Central memory CD8-positive, alpha-beta T cell (primary cell): ENCODE measurements around the gene ARID3A.
A peak's percentile ranks its signal among the peaks of the same experiment; 100 is the strongest.

ENCODE experiments used
- ATAC-seq: fragments of 150-1000 bp; cut with Tn5 transposase; replicated peaks from 2 replicates; pipeline ENCODE4 v1.10.0; 2022; ENCODE audit warnings: mild to moderate bottlenecking, moderate FRiP score, moderate number of reproducible peaks; ENCODE audit not compliant: poor library complexity, severe bottlenecking; ENCODE audit errors: extremely low read depth
- DNase-seq, 2 donors: peaks; one replicate each; pipeline ENCODE4 v3.0.0; 2021; ENCODE audit warnings: low spot score in 2 of 2
- H3K27ac Mint-ChIP-seq: one replicate; pipeline ENCODE4 v1.8.0; 2022; ENCODE audit warnings: low read depth, mild to moderate bottlenecking, moderate library complexity, mixed read lengths
- H3K27me3 Mint-ChIP-seq: one replicate; pipeline ENCODE4 v1.8.0; 2022; ENCODE audit warnings: mixed read lengths
- H3K36me3 Mint-ChIP-seq: one replicate; pipeline ENCODE4 v1.8.0; 2022; ENCODE audit warnings: mild to moderate bottlenecking, moderate library complexity, mixed read lengths; ENCODE audit not compliant: insufficient read depth
- H3K4me1 Mint-ChIP-seq: one replicate; pipeline ENCODE4 v1.8.0; 2022; ENCODE audit warnings: mixed read lengths
- H3K4me3 Mint-ChIP-seq: one replicate; pipeline ENCODE4 v1.8.0; 2022; ENCODE audit warnings: mild to moderate bottlenecking, moderate library complexity, mixed read lengths
- H3K9me3 Mint-ChIP-seq: one replicate; pipeline ENCODE4 v1.8.0; 2022; ENCODE audit warnings: mixed read lengths

Gene ARID3A

DNA sequence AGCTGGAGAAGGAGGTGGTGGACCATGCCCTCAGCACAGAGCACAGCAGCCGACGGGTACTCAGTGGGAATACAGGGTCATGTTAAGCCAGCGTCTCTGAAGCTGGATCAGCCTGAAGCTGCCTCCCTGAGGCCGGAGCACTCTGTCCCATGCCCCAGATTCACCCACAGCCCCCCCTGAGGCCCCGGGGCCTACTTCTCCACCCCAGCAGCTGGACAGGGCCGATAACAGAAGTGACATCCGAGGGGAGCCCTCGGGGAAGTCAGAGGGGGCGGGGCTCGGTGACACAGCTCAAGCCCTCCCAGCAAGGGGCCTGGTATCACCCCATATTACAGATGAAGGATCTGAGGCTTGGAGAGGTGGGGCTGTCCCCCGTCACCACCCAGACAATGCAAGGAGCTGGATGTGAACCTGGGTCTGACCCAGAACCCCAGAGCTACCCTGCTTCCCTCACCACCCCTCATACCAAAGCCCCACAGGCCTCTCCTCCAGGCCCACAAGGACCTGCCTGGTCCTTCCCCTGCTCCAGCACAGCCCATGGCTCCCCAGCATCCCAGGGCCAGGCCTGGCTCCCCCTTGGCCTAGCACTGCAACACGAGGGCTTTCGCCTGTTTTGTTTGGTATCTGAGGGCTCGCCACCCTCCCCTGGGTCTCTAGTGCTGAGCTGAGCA lies 18.5 kb upstream of the ARID3A start:
- Mint-ChIP-seq H3K27me3 (no peaks in the 10 kb centered on the region), H3K27ac (peak overlapping the region; percentile 100), H3K36me3 (peaks cover 27% of the 10 kb centered on the region), H3K4me1 (peaks cover 24% of the 10 kb centered on the region), H3K4me3 (peak overlapping the region; percentile 9), H3K9me3 (no peaks in the 10 kb centered on the region)
- DNase-seq, result no peak
- ATAC-seq, result no peak

- peaks cover 32% of the 10 kb centered on the region for H3K36me3 Mint-ChIP-seq
- peak overlapping the region; percentile 85 for H3K4me3 Mint-ChIP-seq
- H3K27me3 Mint-ChIP-seq, result no peaks in the 10 kb centered on the region
- H3K9me3 Mint-ChIP-seq, result no peaks in the 10 kb centered on the region
- peaks cover 17% of the 10 kb centered on the region for H3K4me1 Mint-ChIP-seq
- ATAC-seq, result no peak
- peak overlapping the region; percentile 100 for H3K27ac Mint-ChIP-seq
- no peak for DNase-seq
These were observed 14.4 kb upstream of the ARID3A start for GRCh38 chr19:911197-912033.

DNA sequence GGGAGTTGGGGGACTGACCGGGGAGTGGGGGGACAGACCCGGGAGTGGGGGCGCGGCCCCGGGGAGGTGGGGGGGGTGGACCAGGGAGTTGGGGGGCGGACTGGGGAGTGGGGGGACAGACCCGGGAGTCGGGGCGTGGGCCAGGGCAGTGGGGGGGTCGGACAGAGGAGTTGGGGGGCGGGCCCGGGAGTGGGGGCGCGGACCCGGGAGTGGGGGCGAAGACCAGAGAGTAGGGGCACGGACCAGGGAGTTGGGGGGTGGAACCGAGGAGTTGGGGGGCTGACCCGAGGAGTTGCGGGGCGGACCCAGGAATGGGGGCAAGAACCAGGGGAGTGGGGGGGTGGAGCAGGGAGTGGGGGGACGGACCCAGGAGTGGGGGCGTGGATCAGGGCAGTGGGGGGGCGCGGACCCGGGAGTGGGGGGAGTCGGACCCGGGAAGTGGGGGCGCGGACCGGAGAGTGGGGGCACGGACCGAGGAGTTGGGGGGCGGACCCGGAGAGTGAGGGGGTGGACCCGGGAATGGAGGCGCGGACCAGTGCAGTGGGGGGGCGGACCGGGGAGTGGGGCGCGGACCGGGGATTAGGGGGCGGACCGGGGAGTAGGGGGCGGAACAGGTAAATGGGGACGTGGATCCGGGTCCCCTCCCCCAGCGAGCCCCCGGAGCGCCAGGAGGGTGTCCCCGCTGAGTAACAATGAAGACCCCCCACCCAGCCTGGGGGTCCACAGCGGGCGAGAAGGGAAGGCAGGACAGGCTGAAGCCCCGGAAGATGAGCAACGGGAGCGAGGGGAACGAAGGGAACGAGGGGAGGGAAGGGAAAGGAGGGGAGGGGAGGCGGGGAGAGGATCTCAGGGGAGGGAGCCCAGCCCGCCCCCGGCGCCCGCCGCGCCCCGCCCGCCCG lies 13.4 kb upstream of the ARID3A start:
- Mint-ChIP-seq H3K4me3 (peak overlapping the region; percentile 79), H3K4me1 (peaks cover 17% of the 10 kb centered on the region), H3K9me3 (no peaks in the 10 kb centered on the region), H3K36me3 (peaks cover 33% of the 10 kb centered on the region), H3K27ac (peak overlapping the region; percentile 49), H3K27me3 (no peaks in the 10 kb centered on the region)
- ATAC-seq (no peak), DNase-seq (no peak)

DNA sequence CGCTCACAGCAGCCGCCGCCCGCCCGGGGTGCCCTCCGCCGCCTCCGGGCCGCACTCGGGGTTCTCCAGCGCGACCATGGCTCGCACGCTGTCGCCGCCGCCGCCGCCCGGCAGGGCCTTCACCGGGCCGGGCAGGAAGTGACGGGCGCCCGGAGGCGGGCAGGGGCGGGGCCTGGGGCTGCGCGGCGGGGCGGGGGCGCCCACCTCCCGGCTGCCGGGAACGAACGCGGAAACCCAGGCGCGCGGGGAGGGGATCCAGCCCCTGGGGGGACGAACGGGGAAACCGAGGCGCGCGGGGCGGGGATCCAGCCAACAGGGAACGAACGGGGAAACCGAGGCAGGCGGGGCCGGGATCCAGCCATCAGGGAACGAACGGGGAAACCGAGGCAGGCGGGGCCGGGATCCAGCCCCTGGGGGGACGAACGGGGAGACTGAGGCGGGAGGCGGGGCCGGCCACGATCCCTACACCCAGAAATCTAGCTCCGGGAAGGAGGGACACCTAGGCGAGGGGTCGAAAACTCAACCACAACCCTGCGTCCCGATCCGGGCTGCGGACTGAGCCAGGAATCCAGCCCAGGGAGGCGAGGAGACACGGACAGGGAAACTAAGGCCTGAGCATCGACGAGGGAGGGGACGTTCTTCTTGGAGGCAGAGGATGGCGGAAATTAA lies 12.6 kb upstream of the ARID3A start, which contains the start of gene R3HDM4:
R3HDM4 (minus strand) TSS at position 140 of the 669 bp plus-strand sequence; CDS start at position 78, 62 bp downstream.
- peak; percentile 42 for ATAC-seq
- Mint-ChIP-seq H3K27ac (peak within 1 kb of the TSS; percentile 70), H3K9me3 (no peaks in the 10 kb centered on the region), H3K36me3 (peaks cover 34% of the 10 kb centered on the region), H3K27me3 (no peaks in the 10 kb centered on the region), H3K4me3 (peak within 1 kb of the TSS; percentile 79), H3K4me1 (peaks cover 17% of the 10 kb centered on the region)
- peak; percentile 64 to 72 for DNase-seq

DNA sequence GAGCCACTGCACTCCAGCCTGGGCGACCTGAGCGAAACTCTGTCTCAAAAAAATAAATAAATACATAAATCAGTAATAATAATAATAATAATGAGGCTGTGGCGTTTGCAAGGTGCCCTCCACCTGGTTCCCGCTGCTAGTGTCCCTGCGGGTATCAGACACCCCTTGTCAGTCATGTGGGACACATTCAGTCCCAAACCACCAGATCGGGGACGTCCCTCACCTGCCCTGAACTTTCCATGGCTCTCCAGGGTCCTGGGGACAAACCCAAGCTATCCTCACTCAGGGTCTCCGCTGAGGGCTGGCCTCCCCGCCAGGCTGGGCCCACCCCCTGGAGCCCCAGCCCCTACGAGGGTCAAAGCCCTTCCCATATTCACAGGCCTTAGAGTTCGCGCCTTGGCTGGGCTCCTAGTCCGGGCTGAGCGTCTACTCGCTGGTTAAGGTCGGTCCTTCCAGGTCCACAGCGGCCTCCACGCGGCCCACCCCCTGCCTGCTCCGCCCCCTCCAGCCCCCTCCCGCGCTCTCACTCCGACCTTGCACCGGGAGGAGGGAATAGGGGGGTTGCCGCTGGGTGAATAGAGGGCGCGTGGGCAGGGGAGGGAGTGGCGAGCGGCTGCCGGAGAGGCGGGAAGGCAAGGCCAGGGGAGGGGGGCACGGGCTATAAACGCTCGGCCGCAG lies 9.1 kb upstream of the ARID3A start:
- Mint-ChIP-seq H3K9me3 (no peaks in the 10 kb centered on the region), H3K36me3 (peaks cover 22% of the 10 kb centered on the region), H3K4me1 (peaks cover 10% of the 10 kb centered on the region), H3K27ac (no peak overlapping the region), H3K4me3 (peak overlapping the region; percentile 11), H3K27me3 (no peaks in the 10 kb centered on the region)
- DNase-seq (no peak), ATAC-seq (no peak)

GRCh38 chr19:917323-918151 lies 8.3 kb upstream of the ARID3A start, which contains the start of gene KISS1R:
Gene KISS1R (plus strand): TSS chr19:917333. CDS start chr19:917503, 170 bp downstream.
- H3K4me3 Mint-ChIP-seq, result peak within 1 kb of the TSS; percentile 64
- H3K27ac Mint-ChIP-seq, result no peak within 1 kb of the TSS
- H3K4me1 Mint-ChIP-seq, result peaks cover 10% of the 10 kb centered on the region
- no peak for DNase-seq
- H3K9me3 Mint-ChIP-seq, result no peaks in the 10 kb centered on the region
- no peaks in the 10 kb centered on the region for H3K27me3 Mint-ChIP-seq
- ATAC-seq, result no peak
- peaks cover 20% of the 10 kb centered on the region for H3K36me3 Mint-ChIP-seq

DNA sequence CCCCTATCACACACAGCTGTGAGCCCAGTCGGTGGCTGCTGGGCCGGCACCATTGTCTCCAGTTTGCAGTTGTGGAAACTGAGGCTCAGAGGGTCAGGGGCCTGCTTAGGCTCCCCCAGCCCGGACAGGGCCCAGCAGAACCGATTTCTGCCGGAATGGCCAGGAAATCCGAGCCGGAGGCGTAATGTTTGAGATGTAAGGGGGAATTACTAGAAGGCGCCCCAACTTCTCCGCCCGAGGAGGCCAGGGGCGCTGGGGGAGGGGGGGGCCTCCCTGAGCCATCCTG lies 7.7 kb upstream of the ARID3A start:
- no peaks in the 10 kb centered on the region for H3K9me3 Mint-ChIP-seq
- DNase-seq (no peak), ATAC-seq (no peak)
- no peak overlapping the region for H3K27ac Mint-ChIP-seq
- peak overlapping the region; percentile 64 for H3K4me3 Mint-ChIP-seq
- peaks cover 10% of the 10 kb centered on the region for H3K4me1 Mint-ChIP-seq
- H3K36me3 Mint-ChIP-seq, result peaks cover 17% of the 10 kb centered on the region
- no peaks in the 10 kb centered on the region for H3K27me3 Mint-ChIP-seq

DNA sequence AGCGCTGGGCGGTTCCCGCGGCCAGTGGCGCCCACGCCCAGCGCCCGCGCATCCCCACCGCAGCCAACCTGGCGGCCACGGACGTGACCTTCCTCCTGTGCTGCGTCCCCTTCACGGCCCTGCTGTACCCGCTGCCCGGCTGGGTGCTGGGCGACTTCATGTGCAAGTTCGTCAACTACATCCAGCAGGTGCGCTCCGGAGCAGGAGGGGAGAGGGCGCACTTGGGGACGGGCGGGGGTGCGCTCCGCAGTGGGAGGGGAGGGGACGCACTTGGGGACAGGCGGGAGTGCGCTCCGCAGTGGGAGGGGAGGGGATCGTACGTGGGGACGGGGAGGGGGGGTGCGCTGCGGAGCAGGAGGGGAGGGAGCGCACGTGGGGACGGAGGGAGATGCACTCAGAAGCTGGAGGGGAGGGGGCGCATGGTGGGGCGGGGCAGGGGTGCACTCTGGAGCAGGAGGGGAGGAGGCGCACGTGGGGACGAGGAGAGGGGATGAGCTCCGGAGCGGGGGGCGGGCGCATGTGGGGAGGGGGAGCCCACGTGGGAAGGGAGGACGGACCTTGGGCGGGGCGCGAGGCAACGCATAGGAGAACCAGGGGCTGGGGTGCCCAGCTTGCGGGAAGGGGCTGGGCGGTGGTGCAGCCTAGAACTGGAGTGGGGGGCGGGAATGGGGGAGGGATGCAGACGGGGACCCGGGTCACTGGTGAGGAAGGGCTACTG lies 7.2 kb upstream of the ARID3A start:
- Mint-ChIP-seq H3K27ac (no peak overlapping the region), H3K4me3 (peak overlapping the region; percentile 76), H3K27me3 (no peaks in the 10 kb centered on the region), H3K4me1 (peaks cover 10% of the 10 kb centered on the region), H3K9me3 (no peaks in the 10 kb centered on the region), H3K36me3 (peaks cover 16% of the 10 kb centered on the region)
- DNase-seq (no peak), ATAC-seq (no peak)

- Mint-ChIP-seq H3K4me3 (peak overlapping the region; percentile 76), H3K36me3 (peaks cover 13% of the 10 kb centered on the region), H3K9me3 (no peaks in the 10 kb centered on the region), H3K27ac (no peak overlapping the region), H3K4me1 (peaks cover 10% of the 10 kb centered on the region), H3K27me3 (no peaks in the 10 kb centered on the region)
- DNase-seq (no peak), ATAC-seq (peak; percentile 38)
These were observed 6.4 kb upstream of the ARID3A start for GRCh38 chr19:919199-920050.
